Measurements from ENCODE around the gene PRB3.

PRB3 gene

GRCh38 chr12:11269607-11270006 lies at the start of gene PRB3:
Gene PRB3, minus strand, starts transcription at chr12:11269707. Its CDS starts 38 bp downstream, at chr12:11269669.
- H3K36me3 ChIP-seq (ENCODE audit: control insufficient read depth, insufficient read depth, low read length), result no peaks in the 10 kb centered on the region
- no peak within 1 kb of the TSS for H3K9ac ChIP-seq (ENCODE audit: low read length)
- no peak within 1 kb of the TSS for H3K27ac ChIP-seq (ENCODE audit: low read depth, low read length)
- no peaks in the 10 kb centered on the region for H3K27me3 ChIP-seq (ENCODE audit: control insufficient read depth, insufficient read depth, low read length)
- no peaks in the 10 kb centered on the region for H3K9me3 ChIP-seq (ENCODE audit: control insufficient read depth, insufficient read depth, low read depth, low read length)
- no peak within 1 kb of the TSS for H3K4me3 ChIP-seq (ENCODE audit: low read depth, low read length)
- H3K4me1 ChIP-seq (ENCODE audit: control insufficient read depth, insufficient read depth, low read length), result no peaks in the 10 kb centered on the region

- Histone ChIP-seq H3K9me3 (ENCODE audit: control insufficient read depth, insufficient read depth, low read depth, low read length) (no peaks in the 10 kb centered on the region), H3K27ac (ENCODE audit: low read depth, low read length) (no peak within 1 kb of the TSS), H3K27me3 (ENCODE audit: control insufficient read depth, insufficient read depth, low read length) (no peaks in the 10 kb centered on the region), H3K4me3 (ENCODE audit: low read depth, low read length) (no peak within 1 kb of the TSS), H3K4me1 (ENCODE audit: control insufficient read depth, insufficient read depth, low read length) (no peaks in the 10 kb centered on the region), H3K9ac (ENCODE audit: low read length) (no peak within 1 kb of the TSS), H3K36me3 (ENCODE audit: control insufficient read depth, insufficient read depth, low read length) (no peaks in the 10 kb centered on the region)
Measured at GRCh38 chr12:11310336-11310735, 40.8 kb upstream of the PRB3 start, which contains the start of gene PRB4. Gene PRB4, minus strand, starts transcription at chr12:11310436. Its CDS starts 38 bp downstream, at chr12:11310398.

- Histone ChIP-seq H3K4me1 (ENCODE audit: control insufficient read depth, insufficient read depth, low read length) (no peaks in the 10 kb centered on the region), H3K27me3 (ENCODE audit: control insufficient read depth, insufficient read depth, low read length) (no peaks in the 10 kb centered on the region), H3K9me3 (ENCODE audit: control insufficient read depth, insufficient read depth, low read depth, low read length) (no peaks in the 10 kb centered on the region)
Measured at GRCh38 chr12:11307143-11307542, 37.6 kb upstream of the PRB3 start.

GRCh38 chr12:11273449-11273848 lies 3.9 kb upstream of the PRB3 start:
- Histone ChIP-seq H3K9me3 (ENCODE audit: control insufficient read depth, insufficient read depth, low read depth, low read length) (no peaks in the 10 kb centered on the region), H3K27ac (ENCODE audit: low read depth, low read length) (no peak overlapping the region), H3K4me3 (ENCODE audit: low read depth, low read length) (no peak overlapping the region), H3K9ac (ENCODE audit: low read length) (no peak overlapping the region), H3K27me3 (ENCODE audit: control insufficient read depth, insufficient read depth, low read length) (no peaks in the 10 kb centered on the region), H3K36me3 (ENCODE audit: control insufficient read depth, insufficient read depth, low read length) (no peaks in the 10 kb centered on the region), H3K4me1 (ENCODE audit: control insufficient read depth, insufficient read depth, low read length) (no peaks in the 10 kb centered on the region)

More at GRCh38 chr12:11307143-11307542, 37.6 kb upstream of the PRB3 start:
- Histone ChIP-seq H3K9ac (ENCODE audit: low read length) (no peak overlapping the region), H3K4me3 (ENCODE audit: low read depth, low read length) (no peak overlapping the region), H3K27ac (ENCODE audit: low read depth, low read length) (no peak overlapping the region), H3K36me3 (ENCODE audit: control insufficient read depth, insufficient read depth, low read length) (no peaks in the 10 kb centered on the region)

- no peaks in the 10 kb centered on the region for H3K4me1 ChIP-seq (ENCODE audit: control insufficient read depth, insufficient read depth, low read length)
- H3K9ac ChIP-seq (ENCODE audit: low read length), result no peak overlapping the region
- H3K27ac ChIP-seq (ENCODE audit: low read depth, low read length), result no peak overlapping the region
- no peaks in the 10 kb centered on the region for H3K36me3 ChIP-seq (ENCODE audit: control insufficient read depth, insufficient read depth, low read length)
- no peaks in the 10 kb centered on the region for H3K27me3 ChIP-seq (ENCODE audit: control insufficient read depth, insufficient read depth, low read length)
- H3K9me3 ChIP-seq (ENCODE audit: control insufficient read depth, insufficient read depth, low read depth, low read length), result no peaks in the 10 kb centered on the region
- no peak overlapping the region for H3K4me3 ChIP-seq (ENCODE audit: low read depth, low read length)
Measured at GRCh38 chr12:11264501-11264900, 5.0 kb downstream of the PRB3 start.

- Histone ChIP-seq H3K4me1 (ENCODE audit: control insufficient read depth, insufficient read depth, low read length) (no peaks in the 10 kb centered on the region), H3K9ac (ENCODE audit: low read length) (no peak overlapping the region), H3K4me3 (ENCODE audit: low read depth, low read length) (no peak overlapping the region), H3K9me3 (ENCODE audit: control insufficient read depth, insufficient read depth, low read depth, low read length) (no peaks in the 10 kb centered on the region), H3K27ac (ENCODE audit: low read depth, low read length) (no peak overlapping the region), H3K36me3 (ENCODE audit: control insufficient read depth, insufficient read depth, low read length) (no peaks in the 10 kb centered on the region), H3K27me3 (ENCODE audit: control insufficient read depth, insufficient read depth, low read length) (no peaks in the 10 kb centered on the region)
Measured at GRCh38 chr12:11246489-11246888, 23.0 kb downstream of the PRB3 start.

GRCh38 chr12:11242656-11243055 lies 26.9 kb downstream of the PRB3 start:
- H3K4me1 ChIP-seq (ENCODE audit: control insufficient read depth, insufficient read depth, low read length), result no peaks in the 10 kb centered on the region
- H3K27ac ChIP-seq (ENCODE audit: low read depth, low read length), result no peak overlapping the region
- no peak overlapping the region for H3K9ac ChIP-seq (ENCODE audit: low read length)
- no peaks in the 10 kb centered on the region for H3K36me3 ChIP-seq (ENCODE audit: control insufficient read depth, insufficient read depth, low read length)
- no peak overlapping the region for H3K4me3 ChIP-seq (ENCODE audit: low read depth, low read length)
- no peaks in the 10 kb centered on the region for H3K9me3 ChIP-seq (ENCODE audit: control insufficient read depth, insufficient read depth, low read depth, low read length)
- no peaks in the 10 kb centered on the region for H3K27me3 ChIP-seq (ENCODE audit: control insufficient read depth, insufficient read depth, low read length)

GRCh38 chr12:11240348-11240930 lies 29.1 kb downstream of the PRB3 start:
- no peak overlapping the region for H3K27ac ChIP-seq (ENCODE audit: low read depth, low read length)
- no peak overlapping the region for H3K4me3 ChIP-seq (ENCODE audit: low read depth, low read length)
- H3K9me3 ChIP-seq (ENCODE audit: control insufficient read depth, insufficient read depth, low read depth, low read length), result no peaks in the 10 kb centered on the region
- H3K4me1 ChIP-seq (ENCODE audit: control insufficient read depth, insufficient read depth, low read length), result no peaks in the 10 kb centered on the region
- no peak overlapping the region for H3K9ac ChIP-seq (ENCODE audit: low read length)
- H3K36me3 ChIP-seq (ENCODE audit: control insufficient read depth, insufficient read depth, low read length), result no peaks in the 10 kb centered on the region
- H3K27me3 ChIP-seq (ENCODE audit: control insufficient read depth, insufficient read depth, low read length), result no peaks in the 10 kb centered on the region

- Histone ChIP-seq H3K27me3 (ENCODE audit: control insufficient read depth, insufficient read depth, low read length) (no peaks in the 10 kb centered on the region), H3K9me3 (ENCODE audit: control insufficient read depth, insufficient read depth, low read depth, low read length) (no peaks in the 10 kb centered on the region), H3K27ac (ENCODE audit: low read depth, low read length) (no peak overlapping the region)
Measured at GRCh38 chr12:11238275-11238674, 31.2 kb downstream of the PRB3 start.

GRCh38 chr12:11233532-11233931 lies 36.0 kb downstream of the PRB3 start:
- Histone ChIP-seq H3K4me1 (ENCODE audit: control insufficient read depth, insufficient read depth, low read length) (no peaks in the 10 kb centered on the region), H3K4me3 (ENCODE audit: low read depth, low read length) (no peak overlapping the region), H3K27ac (ENCODE audit: low read depth, low read length) (no peak overlapping the region), H3K27me3 (ENCODE audit: control insufficient read depth, insufficient read depth, low read length) (no peaks in the 10 kb centered on the region), H3K9ac (ENCODE audit: low read length) (no peak overlapping the region), H3K9me3 (ENCODE audit: control insufficient read depth, insufficient read depth, low read depth, low read length) (no peaks in the 10 kb centered on the region), H3K36me3 (ENCODE audit: control insufficient read depth, insufficient read depth, low read length) (no peaks in the 10 kb centered on the region)

More at GRCh38 chr12:11238275-11238674, 31.2 kb downstream of the PRB3 start:
- Histone ChIP-seq H3K36me3 (ENCODE audit: control insufficient read depth, insufficient read depth, low read length) (no peaks in the 10 kb centered on the region), H3K9ac (ENCODE audit: low read length) (no peak overlapping the region), H3K4me1 (ENCODE audit: control insufficient read depth, insufficient read depth, low read length) (no peaks in the 10 kb centered on the region), H3K4me3 (ENCODE audit: low read depth, low read length) (no peak overlapping the region)

GRCh38 chr12:11228296-11228879 lies 41.1 kb downstream of the PRB3 start:
- no peaks in the 10 kb centered on the region for H3K27me3 ChIP-seq (ENCODE audit: control insufficient read depth, insufficient read depth, low read length)
- no peak overlapping the region for H3K4me3 ChIP-seq (ENCODE audit: low read depth, low read length)
- no peak overlapping the region for H3K9ac ChIP-seq (ENCODE audit: low read length)
- H3K27ac ChIP-seq (ENCODE audit: low read depth, low read length), result no peak overlapping the region
- no peaks in the 10 kb centered on the region for H3K9me3 ChIP-seq (ENCODE audit: control insufficient read depth, insufficient read depth, low read depth, low read length)
- H3K36me3 ChIP-seq (ENCODE audit: control insufficient read depth, insufficient read depth, low read length), result no peaks in the 10 kb centered on the region
- H3K4me1 ChIP-seq (ENCODE audit: control insufficient read depth, insufficient read depth, low read length), result no peaks in the 10 kb centered on the region

All from HUES6 (cell line).